GM12878 (cell line): ENCODE data around the gene KAZN. TPM values are rescaled to one million over a fixed set of nuclear protein-coding genes. Genes with fewer than 3 reads are reported as not detected.

ENCODE experiments used
- ATF2 ChIP-seq: IDR thresholded peaks from 2 replicates; pipeline ENCODE4 v1.6.1; 2012; ENCODE audit warnings: low read length, inconsistent platforms
- BCL11A ChIP-seq: IDR thresholded peaks from 2 replicates; pipeline ENCODE4 v1.6.1; 2011; ENCODE audit warnings: low read depth, low read length
- BCL3 ChIP-seq: IDR thresholded peaks from 2 replicates; pipeline ENCODE4 v1.6.1; 2011; ENCODE audit warnings: borderline replicate concordance, low read depth, mild to moderate bottlenecking, moderate library complexity, low read length; ENCODE audit not compliant: insufficient read depth, poor library complexity, severe bottlenecking
- CHD1 ChIP-seq: IDR thresholded peaks from 2 replicates; pipeline ENCODE4 v1.6.1; 2012; ENCODE audit warnings: low read depth, low read length, improper control_type of control experiment
- ETV6 ChIP-seq, 2 experiments: fragments of 450-650 bp in 1 of 2; IDR thresholded peaks in 1 of 2; conservative IDR thresholded peaks in 1 of 2; 2 replicates each; pipeline ENCODE4 v1.6.1; 2014; ENCODE audit warnings: antibody characterized with exemption in 1 of 2, borderline replicate concordance in 1 of 2, low read depth in 1 of 2, mild to moderate bottlenecking in 1 of 2, moderate library complexity in 1 of 2
- GATAD2B ChIP-seq: fragments of 450-650 bp; conservative IDR thresholded peaks from 2 replicates; pipeline ENCODE4 v1.6.1; 2017; ENCODE audit warnings: low read depth, mild to moderate bottlenecking, moderate library complexity
- KAT2A ChIP-seq: conservative IDR thresholded peaks from 2 replicates; pipeline ENCODE4 v1.6.1; 2011; ENCODE audit warnings: low read depth, low read length; ENCODE audit not compliant: control insufficient read depth
- NFYA ChIP-seq: IDR thresholded peaks from 2 replicates; pipeline ENCODE4 v1.6.1; 2011; ENCODE audit warnings: low read depth, mild to moderate bottlenecking, low read length, improper control_type of control experiment, borderline replicate concordance
- NR2C2 ChIP-seq: IDR thresholded peaks from 2 replicates; pipeline ENCODE4 v1.6.1; 2011; ENCODE audit warnings: borderline replicate concordance, low read depth; ENCODE audit not compliant: control insufficient read depth, insufficient read length
- NR2F1 ChIP-seq: fragments of 450-650 bp; conservative IDR thresholded peaks from 2 replicates; pipeline ENCODE4 v1.6.1; 2017; ENCODE audit warnings: mild to moderate bottlenecking
- RB1 ChIP-seq: fragments of 450-650 bp; formaldehyde crosslinking; IDR thresholded peaks from 2 replicates; pipeline ENCODE4 v1.6.1; 2017; ENCODE audit warnings: mild to moderate bottlenecking, borderline replicate concordance
- SMARCA5 ChIP-seq: fragments of 450-650 bp; IDR thresholded peaks from 2 replicates; pipeline ENCODE4 v1.6.1; 2017; ENCODE audit warnings: mild to moderate bottlenecking
- ZBTB4 ChIP-seq: fragments of 450-650 bp; formaldehyde crosslinking; IDR thresholded peaks from 2 replicates; pipeline ENCODE4 v1.4.0; 2022; ENCODE audit warnings: mild to moderate bottlenecking, moderate library complexity
- ZNF622 ChIP-seq: fragments of 450-650 bp; IDR thresholded peaks from 2 replicates; pipeline ENCODE4 v1.6.1; 2017; ENCODE audit warnings: mild to moderate bottlenecking, inconsistent platforms
- polyA plus RNA-seq, 11 experiments: library from polyadenylated mRNA; depleted of rRNA in 4 of 11; unstranded in 6 of 11; stranded (reverse) in 5 of 11; fragments of >200 nt; fragmentation: Nextera tagmentation in 4 of 11; fragmentation: Illumina TruSeq in 1 of 11; extraction: Ambion mirVana in 4 of 11; extraction: Trizol in 1 of 11; gene quantifications; 1 replicate in 1 of 11; 2 replicates in 10 of 11; pipeline versions ENCODE4 v1.2.1 to v1.2.3, GENCODE V29; 2011 to 2016; ENCODE audit warnings: inconsistent platforms in 2 of 11, missing spikeins in 2 of 11, low read depth in 1 of 11
- total RNA-seq, 4 experiments: library from RNA; depleted of rRNA in 3 of 4; stranded (reverse); fragments of >200 nt in 3 of 4; fragmentation: Illumina TruSeq in 1 of 4; extraction: Trizol in 1 of 4; gene quantifications; 2 replicates each; pipeline versions ENCODE4 v1.2.1 to v1.2.3, GENCODE V29; 2013 to 2021
- TF ChIP-seq, protein P1 (sequence below): IDR thresholded peaks from 2 replicates; pipeline ENCODE4 v1.6.1; 2012; ENCODE audit warnings: improper control_type of control experiment, low read depth, low read length; ENCODE audit not compliant: insufficient replicate concordance
- TF ChIP-seq, protein P2 (sequence below): IDR thresholded peaks from 2 replicates; pipeline ENCODE4 v1.6.1; 2011; ENCODE audit warnings: mild to moderate bottlenecking, low read depth, low read length, moderate library complexity; ENCODE audit not compliant: insufficient replicate concordance

KAZN gene
- total and polyA plus RNA-seq, 10 of the 15 experiments (the other 5 are each of a cell fraction or from before 2014, with no cell fraction given) = 0.72 to 4.0 (median 1.2) TPM

DNA sequence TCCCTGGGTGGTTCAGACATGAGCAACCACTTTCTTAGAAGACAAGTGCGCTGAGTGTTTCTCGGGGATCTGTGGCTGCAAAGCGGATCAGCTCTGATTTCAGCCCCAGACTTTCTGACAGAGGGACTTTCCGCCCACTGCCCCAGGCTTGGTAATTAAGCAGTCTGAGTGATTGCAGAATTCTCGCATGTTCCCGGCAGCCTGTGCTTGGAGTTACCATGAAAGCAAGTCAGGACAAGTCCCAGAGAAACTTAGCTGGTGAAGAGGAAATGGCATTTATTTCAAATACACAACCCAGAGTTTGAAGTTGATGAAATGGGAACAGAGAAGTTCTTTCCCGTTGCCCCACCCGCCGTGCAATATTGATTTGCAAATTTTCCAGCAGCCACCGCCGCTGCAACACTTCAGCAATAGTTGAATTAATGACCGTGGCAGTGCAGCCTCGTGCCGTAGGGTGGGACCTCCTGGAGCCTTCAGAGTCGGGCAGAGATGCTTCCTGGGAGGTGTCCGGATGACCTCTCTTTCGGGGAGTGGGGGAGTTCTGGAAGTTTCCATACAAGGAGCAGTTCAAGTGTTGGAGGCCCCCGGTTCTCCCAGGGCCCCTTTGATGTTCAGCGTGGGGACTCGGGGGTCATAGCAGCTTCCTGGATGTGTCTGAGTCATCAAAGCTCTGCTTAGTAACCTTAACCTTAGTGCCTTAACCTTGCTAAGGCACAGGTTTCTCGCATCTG, 134.7 kb downstream of the KAZN start (continued):
- TF ChIP-seq, protein P1, sequence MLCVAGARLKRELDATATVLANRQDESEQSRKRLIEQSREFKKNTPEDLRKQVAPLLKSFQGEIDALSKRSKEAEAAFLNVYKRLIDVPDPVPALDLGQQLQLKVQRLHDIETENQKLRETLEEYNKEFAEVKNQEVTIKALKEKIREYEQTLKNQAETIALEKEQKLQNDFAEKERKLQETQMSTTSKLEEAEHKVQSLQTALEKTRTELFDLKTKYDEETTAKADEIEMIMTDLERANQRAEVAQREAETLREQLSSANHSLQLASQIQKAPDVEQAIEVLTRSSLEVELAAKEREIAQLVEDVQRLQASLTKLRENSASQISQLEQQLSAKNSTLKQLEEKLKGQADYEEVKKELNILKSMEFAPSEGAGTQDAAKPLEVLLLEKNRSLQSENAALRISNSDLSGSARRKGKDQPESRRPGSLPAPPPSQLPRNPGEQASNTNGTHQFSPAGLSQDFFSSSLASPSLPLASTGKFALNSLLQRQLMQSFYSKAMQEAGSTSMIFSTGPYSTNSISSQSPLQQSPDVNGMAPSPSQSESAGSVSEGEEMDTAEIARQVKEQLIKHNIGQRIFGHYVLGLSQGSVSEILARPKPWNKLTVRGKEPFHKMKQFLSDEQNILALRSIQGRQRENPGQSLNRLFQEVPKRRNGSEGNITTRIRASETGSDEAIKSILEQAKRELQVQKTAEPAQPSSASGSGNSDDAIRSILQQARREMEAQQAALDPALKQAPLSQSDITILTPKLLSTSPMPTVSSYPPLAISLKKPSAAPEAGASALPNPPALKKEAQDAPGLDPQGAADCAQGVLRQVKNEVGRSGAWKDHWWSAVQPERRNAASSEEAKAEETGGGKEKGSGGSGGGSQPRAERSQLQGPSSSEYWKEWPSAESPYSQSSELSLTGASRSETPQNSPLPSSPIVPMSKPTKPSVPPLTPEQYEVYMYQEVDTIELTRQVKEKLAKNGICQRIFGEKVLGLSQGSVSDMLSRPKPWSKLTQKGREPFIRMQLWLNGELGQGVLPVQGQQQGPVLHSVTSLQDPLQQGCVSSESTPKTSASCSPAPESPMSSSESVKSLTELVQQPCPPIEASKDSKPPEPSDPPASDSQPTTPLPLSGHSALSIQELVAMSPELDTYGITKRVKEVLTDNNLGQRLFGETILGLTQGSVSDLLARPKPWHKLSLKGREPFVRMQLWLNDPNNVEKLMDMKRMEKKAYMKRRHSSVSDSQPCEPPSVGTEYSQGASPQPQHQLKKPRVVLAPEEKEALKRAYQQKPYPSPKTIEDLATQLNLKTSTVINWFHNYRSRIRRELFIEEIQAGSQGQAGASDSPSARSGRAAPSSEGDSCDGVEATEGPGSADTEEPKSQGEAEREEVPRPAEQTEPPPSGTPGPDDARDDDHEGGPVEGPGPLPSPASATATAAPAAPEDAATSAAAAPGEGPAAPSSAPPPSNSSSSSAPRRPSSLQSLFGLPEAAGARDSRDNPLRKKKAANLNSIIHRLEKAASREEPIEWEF = peak; percentile 41
- TF ChIP-seq ZNF622 (no peak), GATAD2B (0 out of 2 replicates have a peak, but pooled peaks have one; percentile 54), NFYA (no peak), BCL11A (peak; percentile 82), CHD1 (0 out of 2 replicates have a peak, but pooled peaks have one; percentile 54), NR2C2 (no peak), BCL3 (no peak), SMARCA5 (no peak), ATF2 (no peak), NR2F1 (no peak; the same call in 1 of the 2 replicates), RB1 (no peak), KAT2A (no peak), ZBTB4 (CRISPR knock-in tag) (no peak), ETV6 (conservative IDR thresholded peaks at IDR 0.05 in 1 of 2, IDR thresholded peaks at IDR 0.05 in 1 of 2; ENCODE audit: borderline replicate concordance in 1 of 2, low read depth in 1 of 2) (no peak)
- TF ChIP-seq, protein P2, sequence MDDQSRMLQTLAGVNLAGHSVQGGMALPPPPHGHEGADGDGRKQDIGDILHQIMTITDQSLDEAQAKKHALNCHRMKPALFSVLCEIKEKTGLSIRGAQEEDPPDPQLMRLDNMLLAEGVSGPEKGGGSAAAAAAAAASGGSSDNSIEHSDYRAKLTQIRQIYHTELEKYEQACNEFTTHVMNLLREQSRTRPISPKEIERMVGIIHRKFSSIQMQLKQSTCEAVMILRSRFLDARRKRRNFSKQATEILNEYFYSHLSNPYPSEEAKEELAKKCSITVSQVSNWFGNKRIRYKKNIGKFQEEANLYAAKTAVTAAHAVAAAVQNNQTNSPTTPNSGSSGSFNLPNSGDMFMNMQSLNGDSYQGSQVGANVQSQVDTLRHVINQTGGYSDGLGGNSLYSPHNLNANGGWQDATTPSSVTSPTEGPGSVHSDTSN = peak; percentile 35
